SU-DHL-6 (cell line): Measurements from ENCODE around the gene SMIM38.

ENCODE experiments used
- CTCF ChIP-seq: fragments of 200-600 bp; sonication (generic); IDR thresholded peaks from one replicate; pipeline ENCODE4 v1.5.1; 2017; ENCODE audit warnings: antibody characterized with exemption, mild to moderate bottlenecking, low read length, moderate library complexity; ENCODE audit not compliant: insufficient read depth, poor library complexity, severe bottlenecking
- EZH2phosphoT487 ChIP-seq: fragments of 200-600 bp; sonication (generic), shearing (Covaris generic); conservative IDR thresholded peaks from 2 replicates; pipeline ENCODE4 v1.6.1; 2018; ENCODE audit warnings: mild to moderate bottlenecking, antibody characterized with exemption, low read length, moderate library complexity, mixed read lengths

GRCh38 chr11:69196783-69197169 lies 41.0 kb downstream of the SMIM38 start:
- TF ChIP-seq CTCF (no peak), EZH2phosphoT487 (no peak)
